ENCODE measurements around the gene TPM3. TPM values are rescaled to one million over a fixed set of nuclear protein-coding genes. Genes with fewer than 3 reads are reported as not detected.
"Not testable (repeated sequence)": the region's sequence is repeated elsewhere in the genome, so short reads cannot be mapped to it uniquely, and the experiment has no call there.

TPM3 gene
- polyA plus RNA-seq, 1 donor, result 319 TPM

- DNase-seq, result no peak
Observed at GRCh38 chr1:154166207-154166606, 25.7 kb downstream of the TPM3 start.

GRCh38 chr1:154159554-154159953 lies 32.3 kb downstream of the TPM3 start:
- no peak for DNase-seq

- DNase-seq, result no peak
Observed at GRCh38 chr1:154158307-154159125, 33.4 kb downstream of the TPM3 start.

GRCh38 chr1:154157520-154158306 lies 34.2 kb downstream of the TPM3 start:
- no peak for DNase-seq

GRCh38 chr1:154155251-154155650 lies 36.6 kb downstream of the TPM3 start:
- peak; percentile 26 for DNase-seq

GRCh38 chr1:154154534-154155191 lies 37.2 kb downstream of the TPM3 start, which contains the start of gene NUP210L:
Gene NUP210L (minus strand): TSS chr1:154155073.
- no peak for DNase-seq

GRCh38 chr1:154154053-154154452 lies 37.8 kb downstream of the TPM3 start:
- no peak for DNase-seq

GRCh38 chr1:154151311-154151710 lies 40.6 kb downstream of the TPM3 start:
- no peak for DNase-seq

- DNase-seq, result no peak
Observed at GRCh38 chr1:154148807-154149206, 43.1 kb downstream of the TPM3 start.

- not testable (repeated sequence) for DNase-seq
Observed at GRCh38 chr1:154147505-154147904, 44.4 kb downstream of the TPM3 start.

GRCh38 chr1:154145986-154146385 lies 45.9 kb downstream of the TPM3 start:
- DNase-seq, result no peak

GRCh38 chr1:154142358-154142757 lies 49.5 kb downstream of the TPM3 start:
- DNase-seq, result no peak

GRCh38 chr1:154141240-154141639 lies 50.7 kb downstream of the TPM3 start:
- DNase-seq, result no peak

- no peak for DNase-seq
Observed at GRCh38 chr1:154137888-154138287, 54.0 kb downstream of the TPM3 start.

GRCh38 chr1:154133256-154133655 lies 58.6 kb downstream of the TPM3 start:
- DNase-seq, result no peak

- DNase-seq, result no peak
Observed at GRCh38 chr1:154129391-154129970, 62.4 kb downstream of the TPM3 start.

GRCh38 chr1:154123205-154123604 lies 68.7 kb downstream of the TPM3 start:
- not testable (repeated sequence) for DNase-seq

GRCh38 chr1:154117642-154118041 lies 74.3 kb downstream of the TPM3 start:
- no peak for DNase-seq

GRCh38 chr1:154115180-154115579 lies 76.7 kb downstream of the TPM3 start:
- DNase-seq, result no peak
